ENCODE results near the gene OPCML. TPM values are rescaled to one million over a fixed set of nuclear protein-coding genes. Genes with fewer than 3 reads are reported as not detected.

Gene OPCML
- total RNA-seq, 1 donor from 2014 or later: 0.61 TPM

DNA sequence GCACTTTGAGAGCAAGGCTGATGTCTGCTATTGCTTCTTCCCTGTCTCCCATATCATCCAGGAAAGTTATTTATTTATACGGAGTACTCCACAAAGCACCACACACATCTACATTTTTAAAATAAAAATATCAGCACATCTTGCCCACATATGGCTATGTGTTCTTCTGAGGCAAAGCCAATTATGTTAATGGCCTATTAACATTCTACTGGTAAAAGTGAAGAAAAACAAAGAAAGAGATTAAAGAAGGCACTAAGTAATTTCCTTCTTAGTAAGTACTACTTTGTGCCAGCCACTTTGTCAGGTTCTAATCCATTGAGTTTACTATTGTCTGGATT is 548.7 kb downstream of the OPCML start:
- H3K27ac Mint-ChIP-seq (ENCODE audit: unreplicated experiment): no peak overlapping the region
- H3K27me3 Mint-ChIP-seq (ENCODE audit: unreplicated experiment): no peaks in the 10 kb centered on the region
- peaks cover 3% of the 10 kb centered on the region for H3K4me1 Mint-ChIP-seq (ENCODE audit: low read depth, unreplicated experiment)
- H3K4me3 Mint-ChIP-seq (ENCODE audit: unreplicated experiment): no peak overlapping the region
- DNase-seq: no peak
- H3K9me3 Mint-ChIP-seq (ENCODE audit: unreplicated experiment): peaks cover under 1% of the 10 kb centered on the region
- no peaks in the 10 kb centered on the region for H3K36me3 Mint-ChIP-seq (ENCODE audit: unreplicated experiment)
- TF ChIP-seq, protein P1, sequence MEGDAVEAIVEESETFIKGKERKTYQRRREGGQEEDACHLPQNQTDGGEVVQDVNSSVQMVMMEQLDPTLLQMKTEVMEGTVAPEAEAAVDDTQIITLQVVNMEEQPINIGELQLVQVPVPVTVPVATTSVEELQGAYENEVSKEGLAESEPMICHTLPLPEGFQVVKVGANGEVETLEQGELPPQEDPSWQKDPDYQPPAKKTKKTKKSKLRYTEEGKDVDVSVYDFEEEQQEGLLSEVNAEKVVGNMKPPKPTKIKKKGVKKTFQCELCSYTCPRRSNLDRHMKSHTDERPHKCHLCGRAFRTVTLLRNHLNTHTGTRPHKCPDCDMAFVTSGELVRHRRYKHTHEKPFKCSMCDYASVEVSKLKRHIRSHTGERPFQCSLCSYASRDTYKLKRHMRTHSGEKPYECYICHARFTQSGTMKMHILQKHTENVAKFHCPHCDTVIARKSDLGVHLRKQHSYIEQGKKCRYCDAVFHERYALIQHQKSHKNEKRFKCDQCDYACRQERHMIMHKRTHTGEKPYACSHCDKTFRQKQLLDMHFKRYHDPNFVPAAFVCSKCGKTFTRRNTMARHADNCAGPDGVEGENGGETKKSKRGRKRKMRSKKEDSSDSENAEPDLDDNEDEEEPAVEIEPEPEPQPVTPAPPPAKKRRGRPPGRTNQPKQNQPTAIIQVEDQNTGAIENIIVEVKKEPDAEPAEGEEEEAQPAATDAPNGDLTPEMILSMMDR (IDR thresholded peaks at IDR 0.05; ENCODE audit: partially characterized antibody, unreplicated experiment): no peak

DNA sequence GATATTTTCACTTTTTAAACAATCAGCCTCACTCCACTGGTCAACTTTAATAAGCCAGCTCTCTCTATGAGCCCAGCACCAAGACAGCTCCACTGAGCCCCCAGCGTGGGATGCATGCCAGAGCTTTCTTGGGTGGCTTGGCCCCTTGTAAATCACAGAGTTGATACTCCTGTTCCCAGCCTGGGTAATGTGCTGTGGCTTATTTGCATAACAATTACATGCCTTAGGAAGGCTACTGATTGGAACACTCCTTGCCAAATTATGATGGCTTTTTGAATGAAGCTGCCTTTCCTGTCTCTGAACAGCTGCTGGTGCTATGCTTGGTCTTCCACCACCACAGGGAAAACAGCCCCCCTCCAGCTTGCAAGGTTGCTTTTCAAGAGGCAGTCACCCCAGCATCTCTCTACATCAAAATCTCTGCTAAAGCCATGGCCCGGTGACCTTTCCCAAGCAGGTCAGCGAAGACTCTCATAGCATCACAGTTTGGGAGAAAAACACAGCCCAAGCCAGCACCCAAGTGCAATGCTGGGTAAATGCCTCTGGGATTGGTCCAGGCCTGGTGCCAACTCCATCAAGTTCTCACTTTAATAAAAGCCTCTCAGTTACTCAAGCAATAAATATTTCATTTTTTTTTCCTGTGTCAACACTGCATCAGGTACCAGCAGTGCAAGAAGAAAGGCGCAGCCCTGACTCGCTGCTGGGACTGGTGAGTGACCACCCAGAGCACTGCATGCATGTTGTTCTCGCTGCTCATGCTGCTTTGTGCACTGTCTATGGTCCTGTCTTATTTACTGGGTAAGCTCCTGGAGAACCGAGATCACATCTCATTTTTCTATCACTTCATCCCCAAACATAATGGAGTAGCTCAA is 549.3 kb downstream of the OPCML start:
- H3K36me3 Mint-ChIP-seq (ENCODE audit: unreplicated experiment): no peaks in the 10 kb centered on the region
- TF ChIP-seq, protein P1 (IDR thresholded peaks at IDR 0.05; ENCODE audit: partially characterized antibody, unreplicated experiment): no peak
- no peaks in the 10 kb centered on the region for H3K27me3 Mint-ChIP-seq (ENCODE audit: unreplicated experiment)
- no peak overlapping the region for H3K27ac Mint-ChIP-seq (ENCODE audit: unreplicated experiment)
- DNase-seq: no peak
- H3K9me3 Mint-ChIP-seq (ENCODE audit: unreplicated experiment): no peaks in the 10 kb centered on the region
- no peak overlapping the region for H3K4me3 Mint-ChIP-seq (ENCODE audit: unreplicated experiment)
- peaks cover 3% of the 10 kb centered on the region for H3K4me1 Mint-ChIP-seq (ENCODE audit: low read depth, unreplicated experiment)

DNA sequence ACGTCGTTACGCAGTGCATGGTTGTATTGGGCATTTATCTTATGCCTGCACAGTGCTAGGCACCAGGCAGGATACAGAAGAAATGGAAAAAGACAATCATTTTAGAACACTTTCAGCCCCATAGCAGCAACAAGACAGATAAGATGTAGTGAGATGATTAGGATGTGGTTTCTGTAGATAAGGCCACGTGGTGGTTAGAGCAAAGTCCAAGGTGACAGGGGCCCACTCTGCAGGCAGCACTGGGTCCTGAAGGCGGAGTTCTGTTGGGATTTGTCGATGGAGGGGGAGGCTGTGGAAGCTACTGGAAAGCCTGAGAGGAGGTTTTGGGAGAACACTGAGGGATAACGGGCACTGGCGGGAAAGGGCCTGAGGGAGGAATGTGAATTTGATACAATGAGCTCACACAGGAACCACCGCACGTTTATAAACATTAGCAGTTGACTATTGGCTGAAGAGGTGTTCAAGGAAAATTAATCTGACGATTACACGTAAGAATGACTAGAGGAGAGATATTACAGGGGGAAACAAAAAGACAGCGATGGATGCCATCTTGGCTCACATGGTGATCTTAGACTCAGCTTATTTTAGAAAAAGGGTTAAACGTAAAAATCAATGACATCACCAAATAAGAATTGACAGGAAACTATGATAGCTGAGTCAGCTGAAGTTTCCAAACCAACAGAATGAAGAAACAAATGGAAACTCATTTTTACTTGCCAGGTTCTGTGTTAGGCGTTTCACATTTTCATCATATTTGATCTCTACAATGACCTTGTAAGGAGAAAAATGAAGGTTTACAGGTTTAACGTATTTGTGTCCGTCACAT is 551.0 kb downstream of the OPCML start:
- H3K9me3 Mint-ChIP-seq (ENCODE audit: unreplicated experiment): no peaks in the 10 kb centered on the region
- DNase-seq: no peak
- H3K4me3 Mint-ChIP-seq (ENCODE audit: unreplicated experiment): no peak overlapping the region
- H3K27me3 Mint-ChIP-seq (ENCODE audit: unreplicated experiment): no peaks in the 10 kb centered on the region
- no peaks in the 10 kb centered on the region for H3K36me3 Mint-ChIP-seq (ENCODE audit: unreplicated experiment)
- peaks cover 3% of the 10 kb centered on the region for H3K4me1 Mint-ChIP-seq (ENCODE audit: low read depth, unreplicated experiment)
- no peak overlapping the region for H3K27ac Mint-ChIP-seq (ENCODE audit: unreplicated experiment)
- TF ChIP-seq, protein P1 (IDR thresholded peaks at IDR 0.05; ENCODE audit: partially characterized antibody, unreplicated experiment): no peak

DNA sequence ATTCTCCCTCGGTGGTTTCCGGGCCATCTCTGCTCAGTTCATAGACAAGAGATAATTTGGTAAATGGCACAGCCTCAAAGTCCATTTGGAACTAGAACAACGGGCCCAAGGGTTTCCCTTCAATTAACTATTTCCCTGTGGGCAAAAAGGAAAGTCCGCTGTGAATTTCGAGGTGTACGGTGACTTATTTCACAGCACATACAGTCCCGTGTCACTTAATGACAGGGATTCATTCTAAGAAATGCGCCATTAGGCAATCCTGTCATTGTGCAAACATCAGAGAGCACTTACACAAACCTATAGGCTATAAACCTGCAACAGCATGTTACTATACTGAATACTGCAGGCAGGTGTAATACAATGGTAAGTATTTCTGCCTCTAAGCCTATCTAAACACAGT is 551.6 kb downstream of the OPCML start:
- no peak overlapping the region for H3K4me3 Mint-ChIP-seq (ENCODE audit: unreplicated experiment)
- TF ChIP-seq, protein P1 (IDR thresholded peaks at IDR 0.05; ENCODE audit: partially characterized antibody, unreplicated experiment): no peak
- no peaks in the 10 kb centered on the region for H3K36me3 Mint-ChIP-seq (ENCODE audit: unreplicated experiment)
- no peaks in the 10 kb centered on the region for H3K27me3 Mint-ChIP-seq (ENCODE audit: unreplicated experiment)
- no peaks in the 10 kb centered on the region for H3K9me3 Mint-ChIP-seq (ENCODE audit: unreplicated experiment)
- no peak for DNase-seq
- H3K4me1 Mint-ChIP-seq (ENCODE audit: low read depth, unreplicated experiment): peaks cover 3% of the 10 kb centered on the region
- H3K27ac Mint-ChIP-seq (ENCODE audit: unreplicated experiment): no peak overlapping the region

DNA sequence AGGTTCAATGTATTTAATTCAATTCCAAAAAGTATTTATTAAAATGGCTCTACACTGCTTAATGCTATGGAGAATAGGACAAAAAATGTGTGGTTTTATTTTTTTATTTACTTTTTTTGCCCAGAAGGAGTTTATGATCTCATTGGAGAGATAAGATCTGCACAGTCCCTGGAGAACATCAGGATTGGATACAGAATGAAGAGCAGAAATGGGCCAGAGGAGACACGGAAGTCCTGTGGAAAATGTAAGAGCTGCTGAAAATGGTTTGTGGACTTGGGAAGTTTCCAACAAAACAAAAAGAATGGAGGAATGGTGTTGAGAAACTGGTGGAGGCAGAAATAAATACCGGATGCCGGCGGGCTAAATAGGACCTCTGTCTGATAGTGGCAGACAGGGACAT is 554.6 kb downstream of the OPCML start:
- DNase-seq: no peak
- Mint-ChIP-seq H3K4me1 (ENCODE audit: low read depth, unreplicated experiment) (no peaks in the 10 kb centered on the region), H3K9me3 (ENCODE audit: unreplicated experiment) (no peaks in the 10 kb centered on the region), H3K27me3 (ENCODE audit: unreplicated experiment) (no peaks in the 10 kb centered on the region), H3K36me3 (ENCODE audit: unreplicated experiment) (no peaks in the 10 kb centered on the region), H3K27ac (ENCODE audit: unreplicated experiment) (no peak overlapping the region), H3K4me3 (ENCODE audit: unreplicated experiment) (no peak overlapping the region)
- TF ChIP-seq, protein P1 (IDR thresholded peaks at IDR 0.05; ENCODE audit: partially characterized antibody, unreplicated experiment): no peak
